Activated CD4-positive, alpha-beta T cell treated with anti-CD3 and anti-CD28 coated beads, Interleukin-2, amount 50 U/mL, for 48 hours (primary cell): Measurements from ENCODE around the gene ELK1.
"Not testable (repeated sequence)": the region's sequence is repeated elsewhere in the genome, so short reads cannot be mapped to it uniquely, and the experiment has no call there.

ENCODE experiments used
- DNase-seq, 2 experiments: peaks; one replicate each; pipeline ENCODE4 v3.0.0-alpha.2; 2020

Gene ELK1

GRCh38 chrX:47610511-47610910, 39.9 kb downstream of the ELK1 start:
- DNase-seq: no peak

- no peak for DNase-seq
Observed at GRCh38 chrX:47608130-47608810, 42.1 kb downstream of the ELK1 start.

- DNase-seq: no peak
Observed at GRCh38 chrX:47607091-47607490, 43.3 kb downstream of the ELK1 start.

- no peak for DNase-seq
Observed at GRCh38 chrX:47605024-47605423, 45.3 kb downstream of the ELK1 start.

- not testable (repeated sequence) for DNase-seq
Observed at GRCh38 chrX:47603125-47603524, 47.2 kb downstream of the ELK1 start.

GRCh38 chrX:47597222-47597621, 53.1 kb downstream of the ELK1 start:
- no peak for DNase-seq

- no peak for DNase-seq
Observed at GRCh38 chrX:47596256-47596655, 54.1 kb downstream of the ELK1 start.

GRCh38 chrX:47595716-47596251, 54.6 kb downstream of the ELK1 start:
- DNase-seq: no peak

- DNase-seq: no peak
Observed at GRCh38 chrX:47593522-47593921, 56.8 kb downstream of the ELK1 start.

- DNase-seq: no peak
Observed at GRCh38 chrX:47590984-47591383, 59.4 kb downstream of the ELK1 start.

GRCh38 chrX:47587906-47588735, 62.2 kb downstream of the ELK1 start:
- no peak for DNase-seq

- DNase-seq: no peak
Observed at GRCh38 chrX:47587091-47587891, 63.1 kb downstream of the ELK1 start.

GRCh38 chrX:47586043-47586787, 64.1 kb downstream of the ELK1 start:
- DNase-seq: no peak
